Upper lobe of left lung (tissue), 4 donors: ENCODE measurements around the gene XXYLT1.

Experiments
- POLR2A ChIP-seq, 4 donors: fragments of 450-650 bp; IDR thresholded peaks; one replicate each; pipeline ENCODE4 v1.5.1; 2016 to 2017; ENCODE audit warnings: antibody characterized with exemption in 4 of 4, mild to moderate bottlenecking in 2 of 4
- POLR2AphosphoS5 ChIP-seq, 2 donors: sonication (generic); formaldehyde crosslinking; IDR thresholded peaks; one replicate each; pipeline ENCODE4 v1.5.1; 2017; ENCODE audit warnings: antibody characterized with exemption in 2 of 2
- TF ChIP-seq, protein P1 (sequence below), 6 experiments: fragments of 450-650 bp in 4 of 6; fragments of 200-600 bp in 2 of 6; sonication (generic) in 2 of 6; IDR thresholded peaks; one replicate each; pipeline ENCODE4 v1.5.1; 2016 to 2019; ENCODE audit warnings: antibody characterized with exemption in 6 of 6

DNA sequence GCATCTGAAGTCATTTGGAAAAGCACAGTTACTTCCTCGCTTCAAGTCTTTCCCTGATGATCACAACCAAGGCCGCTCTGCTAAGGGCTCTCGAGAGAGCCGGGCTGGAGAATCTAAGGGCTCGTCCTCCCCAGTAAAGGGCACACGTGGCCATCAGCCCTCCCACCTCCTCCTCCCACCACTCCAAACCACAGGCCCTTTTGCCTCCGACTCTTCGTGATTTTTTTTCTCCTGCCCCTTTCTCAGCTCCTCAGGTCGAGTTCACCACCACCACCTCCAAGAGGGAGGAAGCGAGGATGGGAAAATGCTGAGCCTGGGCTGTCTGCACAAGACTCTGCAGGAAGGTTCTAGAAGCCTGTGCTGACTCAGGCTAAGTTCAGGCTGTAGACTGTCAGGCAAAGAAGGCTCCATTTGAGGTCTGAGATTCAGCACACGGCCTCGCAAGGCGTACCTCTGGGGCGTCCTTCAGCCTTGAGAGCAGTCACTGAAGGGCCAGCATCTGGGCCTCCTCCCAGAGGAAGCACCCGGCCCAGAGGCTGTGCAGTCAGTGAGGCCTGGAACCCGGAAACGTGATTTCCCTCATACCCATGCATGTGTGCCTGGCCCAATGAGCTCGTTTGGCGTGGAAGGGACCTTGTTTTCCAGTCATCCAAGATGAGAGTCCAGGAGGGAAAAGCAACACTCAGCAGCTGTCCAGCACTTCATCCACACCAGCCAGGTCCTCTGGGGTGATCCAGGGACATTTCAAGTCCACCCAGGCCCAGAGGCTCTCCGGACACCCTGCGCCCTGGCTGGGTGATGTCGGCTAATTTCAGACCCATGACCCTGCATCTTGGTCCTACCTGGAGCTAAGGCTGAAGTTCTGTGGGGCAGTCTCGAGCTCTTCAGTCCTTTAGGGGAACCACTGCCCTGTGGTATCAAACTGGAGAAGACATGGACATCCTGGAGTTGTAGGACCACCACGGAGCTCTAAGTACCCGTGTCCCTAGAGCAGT, 196.8 kb downstream of the XXYLT1 start:
- TF ChIP-seq, protein P1, sequence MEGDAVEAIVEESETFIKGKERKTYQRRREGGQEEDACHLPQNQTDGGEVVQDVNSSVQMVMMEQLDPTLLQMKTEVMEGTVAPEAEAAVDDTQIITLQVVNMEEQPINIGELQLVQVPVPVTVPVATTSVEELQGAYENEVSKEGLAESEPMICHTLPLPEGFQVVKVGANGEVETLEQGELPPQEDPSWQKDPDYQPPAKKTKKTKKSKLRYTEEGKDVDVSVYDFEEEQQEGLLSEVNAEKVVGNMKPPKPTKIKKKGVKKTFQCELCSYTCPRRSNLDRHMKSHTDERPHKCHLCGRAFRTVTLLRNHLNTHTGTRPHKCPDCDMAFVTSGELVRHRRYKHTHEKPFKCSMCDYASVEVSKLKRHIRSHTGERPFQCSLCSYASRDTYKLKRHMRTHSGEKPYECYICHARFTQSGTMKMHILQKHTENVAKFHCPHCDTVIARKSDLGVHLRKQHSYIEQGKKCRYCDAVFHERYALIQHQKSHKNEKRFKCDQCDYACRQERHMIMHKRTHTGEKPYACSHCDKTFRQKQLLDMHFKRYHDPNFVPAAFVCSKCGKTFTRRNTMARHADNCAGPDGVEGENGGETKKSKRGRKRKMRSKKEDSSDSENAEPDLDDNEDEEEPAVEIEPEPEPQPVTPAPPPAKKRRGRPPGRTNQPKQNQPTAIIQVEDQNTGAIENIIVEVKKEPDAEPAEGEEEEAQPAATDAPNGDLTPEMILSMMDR (IDR thresholded peaks at IDR 0.05): no peak
- TF ChIP-seq POLR2A (IDR thresholded peaks at IDR 0.05): no peak
- no peak for TF ChIP-seq POLR2AphosphoS5 (IDR thresholded peaks at IDR 0.05)
